ENCODE data around the gene PCDHA1.

PCDHA1 gene

DNA sequence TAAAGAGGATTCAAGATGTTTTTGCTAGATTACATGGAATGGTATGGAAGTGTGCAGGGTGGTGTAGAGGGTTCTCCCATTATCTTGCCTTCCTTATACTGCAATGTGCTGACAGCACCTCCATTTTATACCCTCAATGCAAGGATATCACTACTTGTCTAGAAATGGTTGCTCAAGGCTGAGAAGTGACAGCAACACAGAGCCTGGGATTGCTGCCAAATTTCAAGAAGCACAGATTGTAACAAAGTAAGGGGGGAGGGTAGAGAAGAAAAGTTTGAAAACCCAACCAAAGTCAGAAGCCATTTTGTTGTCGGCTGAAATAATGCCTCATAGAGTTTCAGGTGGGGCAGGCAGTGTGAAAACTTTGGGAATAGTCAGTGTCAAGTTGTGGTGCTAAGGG lies 210.1 kb downstream of the PCDHA1 start:
- no peak for DNase-seq

GRCh38 chr5:140998921-140999410 lies 213.0 kb downstream of the PCDHA1 start:
- DNase-seq = no peak

DNA sequence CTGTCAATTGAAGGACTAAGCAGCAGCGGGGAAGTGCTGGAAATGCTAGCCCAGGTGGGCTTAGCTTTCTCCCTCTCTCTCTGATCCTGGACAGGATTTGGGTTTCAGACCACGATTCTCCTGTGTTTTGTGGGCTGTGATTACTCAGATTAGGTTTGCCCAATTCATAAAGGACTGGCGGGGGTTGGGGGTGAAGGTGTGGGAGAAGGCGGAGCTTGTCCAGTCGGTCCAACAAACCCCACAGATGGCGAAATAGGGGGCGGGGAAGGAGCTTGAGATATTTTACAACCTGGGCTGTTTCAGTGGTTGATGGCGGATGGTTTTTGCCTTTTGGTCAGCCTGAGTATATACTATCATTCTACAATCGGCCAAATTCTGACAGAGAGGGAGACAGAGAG lies 215.5 kb downstream of the PCDHA1 start:
- no peak for DNase-seq

DNA sequence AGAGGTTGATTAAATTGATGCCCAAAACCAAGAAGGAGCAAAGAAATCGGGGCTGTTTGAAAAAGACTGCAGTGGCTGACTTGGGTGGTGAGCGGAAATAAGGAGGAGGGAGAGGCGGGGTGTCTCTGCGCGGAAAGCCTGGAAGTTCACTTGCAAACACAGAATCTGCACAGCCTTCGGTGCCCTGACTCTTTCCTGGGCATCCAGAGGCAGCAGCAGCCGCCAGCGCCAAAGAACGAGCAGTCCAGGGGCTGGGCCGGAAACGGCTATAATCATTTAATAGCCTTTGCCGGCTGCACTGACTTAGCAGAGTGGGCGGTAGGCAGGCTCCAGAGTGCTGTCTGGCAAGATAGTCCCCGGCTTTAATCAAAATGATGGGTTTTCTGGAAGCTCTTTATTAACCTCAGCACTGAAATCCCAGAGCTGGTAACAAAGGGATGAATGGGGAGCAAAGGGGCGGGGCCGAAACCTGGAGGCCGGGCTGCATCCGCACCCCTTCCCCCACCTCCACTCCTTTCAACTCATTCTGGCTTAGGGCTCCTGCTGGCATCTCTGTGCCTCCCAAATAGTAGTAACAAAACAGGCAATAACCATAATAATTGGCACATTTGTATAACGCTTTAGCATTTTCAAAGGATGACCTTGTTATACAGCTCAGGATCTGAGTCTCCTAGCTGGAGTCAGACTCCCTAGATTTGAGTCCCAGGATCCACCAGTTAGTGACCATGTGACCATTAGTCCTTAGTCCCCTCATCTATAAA lies 216.1 kb downstream of the PCDHA1 start:
- no peak for DNase-seq

- no peak for DNase-seq
Observed at GRCh38 chr5:141002605-141002965, 216.6 kb downstream of the PCDHA1 start.

DNA sequence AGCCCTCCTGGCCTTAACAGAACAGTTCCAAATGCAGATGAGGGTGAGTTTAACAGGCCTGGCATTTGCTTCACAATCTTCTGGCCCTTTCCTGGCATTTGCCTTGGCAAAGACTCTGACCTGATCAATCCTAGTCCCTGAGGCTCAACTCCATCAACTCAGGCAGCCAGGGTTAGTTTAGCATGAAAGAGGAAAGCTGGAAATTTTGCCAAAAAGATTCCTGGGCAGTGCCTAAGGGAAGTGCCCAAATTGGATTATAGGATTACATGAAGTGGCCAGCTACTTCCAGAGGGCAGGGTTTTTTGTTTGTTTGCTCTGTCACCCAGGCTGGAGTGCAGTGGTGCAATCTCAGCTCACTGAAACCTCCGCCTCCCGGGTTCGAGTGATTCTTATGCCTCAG lies 217.1 kb downstream of the PCDHA1 start:
- DNase-seq = no peak

DNA sequence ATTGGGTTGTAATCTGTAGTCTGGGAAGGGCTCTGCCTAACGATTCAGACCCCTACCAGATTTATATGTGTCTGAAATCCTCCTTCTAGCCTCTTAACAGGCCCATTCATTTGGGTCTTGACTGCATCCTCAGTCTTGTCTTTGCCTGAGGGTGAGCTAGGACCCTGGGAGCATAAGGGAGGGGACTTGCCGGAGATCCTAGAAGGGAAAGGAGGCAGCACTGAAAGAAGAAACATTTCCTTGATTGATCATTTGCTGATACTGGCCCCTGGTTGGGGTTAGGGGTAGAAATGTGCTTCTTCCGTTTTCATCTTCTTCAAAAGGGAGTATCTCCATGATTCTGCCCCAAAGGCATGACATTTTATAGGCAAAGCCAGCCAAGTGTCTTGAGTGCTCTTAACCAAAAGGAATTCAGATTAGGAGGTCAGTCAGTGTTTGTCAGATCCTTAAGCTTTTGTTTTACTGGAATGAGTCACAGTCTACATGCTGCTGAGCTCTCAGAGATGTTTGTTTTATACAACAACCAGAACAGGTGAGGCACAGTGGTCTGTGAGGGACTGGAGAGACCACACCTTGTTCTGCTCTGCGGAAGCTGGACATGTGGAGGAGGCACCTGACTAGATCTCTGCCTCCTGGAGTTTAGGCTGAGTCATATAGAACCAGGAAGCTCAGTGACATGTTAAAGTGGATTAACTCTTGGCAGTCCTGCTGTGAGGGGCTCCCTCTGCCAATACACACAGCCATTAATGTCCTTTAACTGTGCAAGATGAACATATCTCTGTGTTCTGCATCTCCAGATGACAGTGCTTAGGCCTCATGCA lies 218.1 kb downstream of the PCDHA1 start:
- DNase-seq = no peak

DNA sequence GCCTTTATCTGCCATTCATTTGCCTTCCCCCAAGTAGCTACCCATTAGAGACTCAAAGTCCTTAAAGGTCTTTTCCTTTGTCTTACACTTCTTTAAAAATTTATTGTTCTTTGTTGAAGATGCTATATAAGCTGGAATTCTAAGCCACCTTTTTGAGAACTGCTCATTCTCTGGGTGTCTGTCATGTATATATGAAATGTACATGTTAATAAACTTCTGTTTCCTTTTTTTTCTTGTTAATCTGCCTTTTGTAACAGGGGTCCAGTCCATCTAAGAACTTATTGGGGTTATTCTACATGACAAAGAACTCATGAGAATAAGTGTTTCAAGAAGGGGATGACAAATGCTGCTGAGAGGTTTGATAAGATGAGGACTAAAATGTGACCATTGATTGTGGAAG lies 221.9 kb downstream of the PCDHA1 start:
- no peak for DNase-seq

GRCh38 chr5:141010047-141010793 lies 224.3 kb downstream of the PCDHA1 start:
- no peak for DNase-seq

DNA sequence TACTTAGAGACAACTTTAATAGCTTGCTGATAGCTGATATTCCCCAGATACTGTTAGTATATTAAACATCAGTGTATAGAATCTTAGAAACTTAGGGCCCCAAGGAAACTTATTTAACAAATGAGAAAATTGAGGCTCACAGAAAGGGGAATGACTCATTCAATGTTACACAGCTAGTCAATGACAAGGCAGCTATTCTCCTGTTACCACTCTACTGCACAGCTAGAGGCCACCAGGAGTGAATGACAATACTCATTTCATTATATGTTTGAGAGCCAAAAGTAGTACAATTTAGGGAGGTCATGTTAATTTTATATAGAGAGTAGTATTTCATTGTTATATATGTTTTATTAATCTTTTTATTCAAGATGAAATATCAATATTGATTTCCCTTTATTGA lies 232.0 kb downstream of the PCDHA1 start:
- DNase-seq = no peak

- DNase-seq = no peak
Observed at GRCh38 chr5:141022384-141022783, 236.4 kb downstream of the PCDHA1 start.

GRCh38 chr5:141031006-141031405 lies 245.1 kb downstream of the PCDHA1 start:
- DNase-seq = no peak

- DNase-seq = no peak
Observed at GRCh38 chr5:141032626-141033025, 246.7 kb downstream of the PCDHA1 start.

DNA sequence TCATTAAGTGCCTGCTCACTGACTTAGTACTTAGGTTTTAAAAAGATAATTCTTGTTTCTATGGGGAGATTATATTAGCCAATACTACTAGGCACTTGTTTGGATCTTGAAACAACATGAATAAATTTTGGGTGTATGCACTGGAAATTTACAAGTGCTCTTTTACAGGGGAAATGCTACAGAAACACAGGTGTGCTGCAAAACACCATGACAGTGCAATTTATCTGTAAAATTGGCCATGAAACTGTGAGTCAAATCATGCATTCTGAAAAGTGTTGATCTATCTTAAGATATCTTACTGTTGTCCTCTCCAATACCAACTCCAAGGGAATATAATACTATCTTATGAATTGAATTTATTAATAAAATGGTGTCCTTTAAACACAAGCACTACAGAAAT lies 253.1 kb downstream of the PCDHA1 start:
- no peak for DNase-seq

DNA sequence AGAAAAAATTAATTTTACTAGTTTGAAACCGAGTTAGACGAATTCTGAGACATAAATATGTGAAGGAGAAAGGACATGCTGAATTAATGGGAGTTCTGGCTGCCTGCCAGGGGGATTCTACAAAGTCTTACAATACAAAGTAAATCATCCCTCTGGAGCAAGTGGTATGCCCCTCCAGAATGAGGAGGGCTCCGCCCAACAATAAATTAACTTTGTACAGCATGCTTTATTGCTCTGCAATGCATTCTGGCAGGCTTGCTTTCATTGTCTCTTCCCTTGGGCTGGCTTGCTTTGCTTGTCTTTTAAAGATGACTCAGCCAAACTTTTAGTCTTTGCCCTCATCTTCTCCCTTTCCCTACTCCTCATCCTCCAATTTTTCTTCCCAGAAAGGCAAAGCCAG lies 253.6 kb downstream of the PCDHA1 start:
- no peak for DNase-seq

- no peak for DNase-seq
Observed at GRCh38 chr5:141040093-141040770, 254.3 kb downstream of the PCDHA1 start.

DNA sequence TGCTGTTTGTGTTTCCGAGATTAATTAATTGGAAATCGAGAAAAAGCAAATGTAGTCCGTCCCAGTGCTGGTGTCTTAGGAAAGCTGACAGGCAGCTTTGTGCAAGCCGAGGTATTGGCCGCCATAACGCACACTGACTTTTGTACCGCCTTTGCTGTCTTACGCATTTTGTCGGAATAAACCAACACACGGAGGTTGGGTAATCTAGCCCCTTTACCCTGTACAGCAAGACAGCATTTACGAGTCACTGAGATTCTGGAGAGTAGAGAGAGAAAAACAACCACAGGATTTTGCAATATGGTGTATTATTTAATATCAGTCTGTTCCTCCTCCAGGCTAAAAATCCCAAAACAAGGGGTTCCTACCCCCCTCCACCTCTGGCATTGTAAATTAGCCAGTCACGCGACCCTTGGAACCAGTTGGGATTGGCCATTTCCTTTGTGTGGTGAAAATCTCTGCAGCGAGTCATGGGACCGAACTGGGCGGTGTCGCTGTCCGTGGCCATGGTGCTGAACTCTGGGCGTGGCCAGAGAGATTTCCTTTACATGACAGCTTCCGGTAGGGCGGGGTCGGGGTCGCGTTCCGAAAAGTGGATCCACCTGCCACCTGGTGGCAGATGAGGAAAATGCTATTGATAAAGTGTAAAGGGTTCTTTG lies 255.0 kb downstream of the PCDHA1 start:
- peak; percentile 87 for DNase-seq

DNA sequence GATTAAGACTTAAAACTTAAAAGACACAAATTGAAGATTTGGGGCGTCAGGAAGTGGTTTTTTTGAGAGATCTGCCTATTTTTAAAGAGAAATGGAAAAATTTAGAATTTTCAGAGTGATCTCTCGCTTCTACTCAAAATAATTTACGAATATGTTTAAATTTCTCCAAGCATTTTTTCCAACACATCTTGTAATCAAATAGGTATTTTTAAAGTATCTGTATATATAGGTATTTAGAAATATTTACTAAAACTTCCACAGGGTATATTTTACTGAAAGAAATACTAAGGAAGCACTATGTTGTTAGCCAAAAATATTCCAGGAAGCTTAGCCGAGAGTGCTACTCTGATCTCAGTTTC lies 255.5 kb downstream of the PCDHA1 start:
- no peak for DNase-seq

- DNase-seq = no peak
Observed at GRCh38 chr5:141042555-141042954, 256.6 kb downstream of the PCDHA1 start.

GRCh38 chr5:141050622-141051520 lies 264.9 kb downstream of the PCDHA1 start, which contains the start of gene PCDHB1:
Gene PCDHB1, plus strand, starts transcription at chr5:141051374. Its CDS starts 97 bp downstream, at chr5:141051471.
- DNase-seq = no peak

DNA sequence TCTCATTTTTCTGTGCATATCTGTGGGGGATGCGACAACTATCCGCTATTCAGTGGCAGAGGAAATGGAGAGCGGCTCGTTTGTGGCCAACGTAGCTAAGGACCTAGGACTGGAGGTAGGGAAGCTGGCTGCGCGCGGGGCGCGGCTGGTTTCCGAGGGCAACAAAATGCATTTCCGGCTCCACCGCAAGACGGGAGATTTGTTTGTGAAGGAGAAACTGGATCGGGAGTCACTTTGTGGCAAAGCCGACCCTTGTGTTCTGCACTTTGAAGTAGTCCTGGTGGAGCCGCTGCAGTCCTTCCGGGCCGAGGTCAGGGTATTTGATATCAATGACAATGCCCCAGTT lies 265.6 kb downstream of the PCDHA1 start:
- no peak for DNase-seq
